H1 (cell line): ENCODE data around the gene COL5A1. TPM values are rescaled to one million over a fixed set of nuclear protein-coding genes. Genes with fewer than 3 reads are reported as not detected.
A peak's percentile ranks its signal among the peaks of the same experiment; 100 is the strongest.

Experiments used
- CTCF ChIA-PET: fragments of 300-600 bp; sonication (Branson Sonifier 250); formaldehyde crosslinking; loops from one replicate; lab custom pipeline; 2021; ENCODE audit not compliant: partially characterized antibody; lab: Charles Lee
- POLR2A ChIA-PET: fragments of 300-600 bp; sonication (Branson Sonifier 250); formaldehyde crosslinking; loops from one replicate; lab custom pipeline; 2021; ENCODE audit warnings: inconsistent platforms; ENCODE audit not compliant: partially characterized antibody; lab: Charles Lee
- DNase-seq, 2 experiments: peaks; one replicate each; pipeline versions ENCODE4 v3.0.0 to v3.0.0-alpha.2; 2010 to 2022; ENCODE audit warnings: low spot score in 2 of 2, low read depth in 1 of 2, mixed read lengths in 1 of 2
- FAIRE-seq: peaks from 2 replicates; lab custom pipeline; 2011; peaks lifted over from hg19 to GRCh38; lab: Jason Lieb, UNC
- H2AFZ ChIP-seq: 2 replicates; pipeline ENCODE4 v1.8.1; 2012; ENCODE audit warnings: low read length, inconsistent platforms
- H2AK5ac ChIP-seq: 2 replicates; pipeline ENCODE4 v1.6.1; 2013; ENCODE audit warnings: low read depth, low read length
- H2BK120ac ChIP-seq: replicated peaks from 2 replicates; pipeline ENCODE3; 2013; ENCODE audit warnings: low read depth, low read length, inconsistent platforms
- H2BK12ac ChIP-seq: 2 replicates; pipeline ENCODE4 v1.6.1; 2013; ENCODE audit warnings: low read depth, low read length
- H2BK15ac ChIP-seq: 2 replicates; pipeline ENCODE4 v1.6.1; 2013; ENCODE audit warnings: low read length
- H2BK20ac ChIP-seq: 2 replicates; pipeline ENCODE4 v1.6.1; 2013; ENCODE audit warnings: low read length
- H2BK5ac ChIP-seq: 2 replicates; pipeline ENCODE4 v1.6.1; 2013; ENCODE audit warnings: low read depth, low read length
- H3K14ac ChIP-seq: 2 replicates; pipeline ENCODE4 v1.6.1; 2013; ENCODE audit warnings: inconsistent platforms; ENCODE audit not compliant: insufficient read length
- H3K18ac ChIP-seq: 2 replicates; pipeline ENCODE4 v1.6.1; 2013; ENCODE audit warnings: low read length; ENCODE audit errors: extremely low read depth
- H3K23ac ChIP-seq: 2 replicates; pipeline ENCODE4 v1.6.1; 2013; ENCODE audit warnings: inconsistent platforms; ENCODE audit not compliant: insufficient read length
- H3K23me2 ChIP-seq: 2 replicates; pipeline ENCODE4 v1.6.1; 2013; ENCODE audit warnings: low read depth, low read length
- H3K27ac ChIP-seq: 2 replicates; pipeline ENCODE4 v1.6.1; 2011; ENCODE audit warnings: low read depth, low read length, inconsistent platforms
- H3K27me3 ChIP-seq, 4 experiments: replicated peaks in 1 of 4; 1 replicate in 1 of 4; 2 replicates in 3 of 4; pipeline versions ENCODE4 v1.6.1 to v1.8.1; 2011 to 2013; ENCODE audit warnings: low read length in 3 of 4, mild to moderate bottlenecking in 3 of 4, inconsistent platforms in 2 of 4, mixed read lengths in 2 of 4, moderate library complexity in 1 of 4; ENCODE audit not compliant: control insufficient read depth in 3 of 4, insufficient read depth in 3 of 4; ENCODE audit errors: extremely low read depth in 1 of 4
- H3K36me3 ChIP-seq, 4 experiments: 2 replicates each; pipeline versions ENCODE4 v1.6.1 to v1.8.1; 2011 to 2013; ENCODE audit warnings: mild to moderate bottlenecking in 4 of 4, low read length in 3 of 4, moderate library complexity in 2 of 4, control low read depth in 1 of 4, inconsistent platforms in 1 of 4; ENCODE audit not compliant: insufficient read depth in 4 of 4, control insufficient read depth in 2 of 4
- H3K4ac ChIP-seq: replicated peaks from 2 replicates; pipeline ENCODE3; 2013; ENCODE audit warnings: low read length, low read depth, mixed read lengths, inconsistent platforms; ENCODE audit not compliant: insufficient read length
- H3K4me1 ChIP-seq, 4 experiments: replicated peaks in 1 of 4; 1 replicate in 1 of 4; 2 replicates in 3 of 4; pipeline versions ENCODE4 v1.6.1 to v1.8.1; 2011 to 2013; ENCODE audit warnings: low read length in 3 of 4, inconsistent platforms in 2 of 4, mixed read lengths in 1 of 4; ENCODE audit not compliant: insufficient read depth in 4 of 4, control insufficient read depth in 3 of 4
- H3K4me2 ChIP-seq, 2 experiments: 2 replicates each; pipeline versions ENCODE4 v1.6.1 to v1.8.1; 2011 to 2013; ENCODE audit warnings: low read depth in 2 of 2, low read length in 2 of 2, control low read depth in 1 of 2, inconsistent platforms in 1 of 2, mild to moderate bottlenecking in 1 of 2; ENCODE audit not compliant: insufficient read depth in 1 of 2
- H3K4me3 ChIP-seq, 4 experiments: fragments of 200-600, 300-600 bp in 1 of 4; sonication (generic), shearing (Covaris generic), sonication (Bioruptor Twin) in 1 of 4; 2 replicates each; pipeline versions ENCODE4 v1.5.1 to v1.8.1; 2011 to 2016; ENCODE audit warnings: low read length in 4 of 4, low read depth in 3 of 4, control low read depth in 2 of 4, inconsistent platforms in 2 of 4, mild to moderate bottlenecking in 2 of 4, mixed read lengths in 1 of 4, moderate library complexity in 1 of 4; ENCODE audit not compliant: insufficient read depth in 2 of 4; ENCODE audit errors: extremely low read depth in 1 of 4
- H3K56ac ChIP-seq: replicated peaks from 2 replicates; pipeline ENCODE3; 2013; ENCODE audit warnings: low read depth, mild to moderate bottlenecking, mixed read lengths, low read length, inconsistent platforms; ENCODE audit not compliant: insufficient read length
- H3K79me1 ChIP-seq: 2 replicates; pipeline ENCODE4 v1.6.1; 2013; ENCODE audit warnings: low read depth, low read length, control low read depth
- H3K79me2 ChIP-seq, 2 experiments: 2 replicates each; pipeline versions ENCODE4 v1.6.1 to v1.8.1; 2012 to 2013; ENCODE audit warnings: low read length in 2 of 2, mild to moderate bottlenecking in 2 of 2, inconsistent platforms in 1 of 2; ENCODE audit not compliant: insufficient read depth in 2 of 2, control insufficient read depth in 1 of 2
- H3K9ac ChIP-seq, 4 experiments: replicated peaks in 1 of 4; 1 replicate in 1 of 4; 2 replicates in 3 of 4; pipeline versions ENCODE4 v1.6.1 to v1.8.1; 2011 to 2013; ENCODE audit warnings: low read depth in 3 of 4, low read length in 3 of 4, control low read depth in 2 of 4, mild to moderate bottlenecking in 2 of 4, moderate library complexity in 2 of 4, inconsistent platforms in 1 of 4; ENCODE audit errors: extremely low read depth in 1 of 4
- H3K9me3 ChIP-seq, 2 experiments: 2 replicates each; pipeline versions ENCODE4 v1.6.1 to v1.8.1; 2012 to 2013; ENCODE audit warnings: mild to moderate bottlenecking in 2 of 2, moderate library complexity in 2 of 2, control low read depth in 1 of 2, inconsistent platforms in 1 of 2, low read depth in 1 of 2, low read length in 1 of 2, mixed read lengths in 1 of 2; ENCODE audit not compliant: insufficient read depth in 2 of 2
- H4K20me1 ChIP-seq, 2 experiments: replicated peaks in 1 of 2; 2 replicates each; pipeline versions ENCODE3 to v1.8.1; 2011 to 2013; ENCODE audit warnings: inconsistent platforms in 2 of 2, low read length in 2 of 2, mild to moderate bottlenecking in 1 of 2; ENCODE audit not compliant: insufficient read depth in 2 of 2, control insufficient read depth in 1 of 2
- H4K5ac ChIP-seq: 2 replicates; pipeline ENCODE4 v1.6.1; 2013; ENCODE audit warnings: low read length, low read depth, mixed read lengths, inconsistent platforms; ENCODE audit not compliant: insufficient read length
- H4K8ac ChIP-seq: 2 replicates; pipeline ENCODE4 v1.8.0; 2013; ENCODE audit warnings: mild to moderate bottlenecking, moderate library complexity, low read length, inconsistent platforms; ENCODE audit not compliant: insufficient read depth; ENCODE audit errors: extremely low read depth
- H4K91ac ChIP-seq: replicated peaks from 2 replicates; pipeline ENCODE3; 2013; ENCODE audit warnings: low read length, mixed read lengths, inconsistent platforms; ENCODE audit not compliant: insufficient read length
- CBX5 ChIP-seq: fragments of 300-800, 300-1000 bp; sonication (generic); IDR thresholded peaks from 2 replicates; pipeline ENCODE4 v1.7.1; 2016; ENCODE audit warnings: antibody characterized with exemption, low read length, low read depth
- CEBPB ChIP-seq: IDR thresholded peaks from 2 replicates; pipeline ENCODE4 v1.6.1; 2012; ENCODE audit warnings: low read depth, low read length
- CHD2 ChIP-seq: IDR thresholded peaks from 2 replicates; pipeline ENCODE4 v1.6.1; 2012; ENCODE audit warnings: low read length, improper control_type of control experiment
- CTBP2 ChIP-seq: IDR thresholded peaks from 2 replicates; pipeline ENCODE4 v1.7.0; 2011; ENCODE audit warnings: borderline replicate concordance, mild to moderate bottlenecking, moderate library complexity, mixed read lengths, low read length; ENCODE audit not compliant: insufficient read depth, insufficient read length
- GABPA ChIP-seq: IDR thresholded peaks from 2 replicates; pipeline ENCODE4 v1.6.1; 2011; ENCODE audit warnings: mild to moderate bottlenecking, low read length, moderate library complexity, borderline replicate concordance; ENCODE audit not compliant: insufficient read depth
- GTF2F1 ChIP-seq: IDR thresholded peaks from 2 replicates; pipeline ENCODE4 v1.6.1; 2012; ENCODE audit warnings: low read depth, low read length, improper control_type of control experiment, borderline replicate concordance
- RBBP5 ChIP-seq: IDR thresholded peaks from 2 replicates; pipeline ENCODE4 v1.7.1; 2012; ENCODE audit warnings: low read depth, mild to moderate bottlenecking, inconsistent platforms, low read length, moderate library complexity, borderline replicate concordance
- RFX5 ChIP-seq: IDR thresholded peaks from 2 replicates; pipeline ENCODE4 v1.6.1; 2011; ENCODE audit warnings: low read depth, low read length, improper control_type of control experiment, borderline replicate concordance
- SIN3A ChIP-seq, 2 experiments: IDR thresholded peaks in 1 of 2; conservative IDR thresholded peaks in 1 of 2; 2 replicates each; pipeline ENCODE4 v1.6.1; 2011 to 2012; ENCODE audit warnings: low read length in 2 of 2, improper control_type of control experiment in 1 of 2, low read depth in 1 of 2, mild to moderate bottlenecking in 1 of 2
- SIX5 ChIP-seq: IDR thresholded peaks from 2 replicates; pipeline ENCODE4 v1.6.1; 2011; ENCODE audit warnings: mild to moderate bottlenecking, low read depth, low read length
- SP2 ChIP-seq: IDR thresholded peaks from 2 replicates; pipeline ENCODE4 v1.6.1; 2012; ENCODE audit warnings: mild to moderate bottlenecking, low read length, inconsistent platforms
- SUZ12 ChIP-seq: fragments of 200-600 bp; sonication (generic); IDR thresholded peaks from 2 replicates; pipeline ENCODE4 v1.6.1; 2012; ENCODE audit warnings: mild to moderate bottlenecking, inconsistent platforms, low read length, moderate library complexity, mixed read lengths
- ZNF274 ChIP-seq: IDR thresholded peaks from 2 replicates; pipeline ENCODE4 v1.7.0; 2012; ENCODE audit warnings: low read length, borderline replicate concordance; ENCODE audit errors: extremely low read depth
- WGBS, 2 experiments: shearing (Covaris generic) in 1 of 2; methylation state at CpG; one replicate each; pipeline versions ENCODE4 v1.1.6 to v1.1.7; 2013 to 2015; ENCODE audit warnings: low lambda C conversion rate in 2 of 2, mixed read lengths in 2 of 2, inconsistent platforms in 1 of 2, low coverage in 1 of 2, missing lambda C conversion rate in 1 of 2; ENCODE audit not compliant: insufficient replicate concordance in 2 of 2, insufficient coverage in 1 of 2, insufficient read length in 1 of 2; ENCODE audit errors: extremely low coverage in 1 of 2, missing lambda C conversion rate in 1 of 2; 5-methylcytosine and 5-hydroxymethylcytosine counted together
- polyA plus RNA-seq, 7 experiments: library from polyadenylated mRNA; depleted of rRNA in 3 of 7; stranded (reverse) in 5 of 7; unstranded in 2 of 7; fragments of >200 nt in 5 of 7; fragments of 200-250 nt in 2 of 7; gene quantifications; 1 replicate in 5 of 7; 2 replicates in 1 of 7; 4 replicates in 1 of 7; pipeline versions ENCODE4 v1.2.1 to v1.2.3, GENCODE V29; 2011 to 2013; ENCODE audit warnings: missing spikeins in 2 of 7, mixed read lengths in 2 of 7
- total RNA-seq: library from RNA; stranded (reverse); fragmentation: NEBNext Ultra II Directional; extraction: Animal tissue kit (Norgen Biotek cat#: 25700); gene quantifications from 2 replicates; pipeline ENCODE4 v1.2.1, GENCODE V29; 2021

Gene COL5A1
- total and polyA plus RNA-seq, 2 of the 8 experiments (the other 6 are each of a cell fraction or from before 2014, with no cell fraction given) = 3.8 to 12.0 TPM

DNA sequence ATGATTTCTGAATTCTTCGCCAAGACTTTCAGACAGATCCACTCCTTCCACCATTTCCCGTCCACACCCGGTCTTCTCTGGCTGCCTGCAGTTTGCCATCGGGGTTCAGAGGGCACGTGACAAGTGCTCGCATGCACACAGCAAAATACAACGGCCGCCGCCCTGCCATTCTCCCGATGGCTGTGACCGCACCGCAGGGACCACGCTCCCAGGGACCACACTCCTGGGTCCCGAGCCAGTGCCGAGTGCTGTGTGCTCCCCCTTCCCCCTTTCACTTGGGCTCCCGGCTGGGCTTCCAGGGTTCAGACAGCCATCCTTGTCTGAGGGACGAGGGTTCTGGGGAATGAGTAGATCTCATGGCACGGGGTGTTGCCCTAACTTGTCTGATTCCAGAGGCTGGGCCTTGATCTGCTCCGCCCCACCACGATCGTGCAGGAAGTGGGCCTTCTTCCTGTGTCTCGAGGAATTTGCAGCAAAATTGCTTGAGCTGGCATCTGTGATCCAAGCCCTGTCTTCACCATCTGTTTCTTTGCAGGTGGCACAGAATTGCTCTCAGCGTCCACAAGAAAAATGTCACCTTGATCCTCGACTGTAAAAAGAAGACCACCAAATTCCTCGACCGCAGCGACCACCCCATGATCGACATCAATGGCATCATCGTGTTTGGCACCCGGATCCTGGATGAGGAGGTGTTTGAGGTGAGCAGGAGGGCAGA is 59.2 kb downstream of the COL5A1 start:
- DNase-seq = no peak
- no peak for FAIRE-seq
- H3K9me3 ChIP-seq = no peaks in the 10 kb centered on the region
- H3K27ac ChIP-seq = no peak overlapping the region
- H2BK15ac ChIP-seq = no peak overlapping the region
- ChIA-PET CTCF (interaction anchor here (1.0 to 2.0 kb wide), 4 partner anchors 9 to 39 kb away, joined by 3 to 9 read pairs (median 4); no protein-coding TSS in a partner anchor), POLR2A (no interaction called here)
- H3K9ac ChIP-seq = no peak overlapping the region; a peak in 1 of 7 replicates
- H2AFZ ChIP-seq = no peak overlapping the region
- 91% methylated on average over 30 of the region's 30 CpGs; no CpG with 5 or more reads in 1 of the 2 experiments for WGBS, 2 experiments
- no peak overlapping the region for H4K91ac ChIP-seq
- no peaks in the 10 kb centered on the region; a peak in 2 of 8 replicates for H3K36me3 ChIP-seq
- H3K4me1 ChIP-seq = peaks cover 0 to 10% (median 3%) of the 10 kb centered on the region in 4 experiments; a peak in 4 of 7 replicates
- H3K79me1 ChIP-seq = no peaks in the 10 kb centered on the region
- no peaks in the 10 kb centered on the region for H3K79me2 ChIP-seq
- H3K23me2 ChIP-seq = no peaks in the 10 kb centered on the region
- H3K14ac ChIP-seq = no peak overlapping the region
- H3K56ac ChIP-seq = no peak overlapping the region
- peaks cover 0 to 3% of the 10 kb centered on the region in 2 experiments for H4K20me1 ChIP-seq
- no peak overlapping the region for H2BK120ac ChIP-seq
- 0 out of 2 replicates have a peak overlapping the region, but pooled peaks have one; percentile 46 for H2BK5ac ChIP-seq
- H3K4me2 ChIP-seq = no peak overlapping the region
- H4K5ac ChIP-seq = no peak overlapping the region
- H2BK20ac ChIP-seq = no peak overlapping the region
- no peak overlapping the region for H3K4me3 ChIP-seq
- H2BK12ac ChIP-seq = no peak overlapping the region
- no peak overlapping the region for H3K4ac ChIP-seq
- no peak overlapping the region for H2AK5ac ChIP-seq
- no peaks in the 10 kb centered on the region for H3K27me3 ChIP-seq
- H4K8ac ChIP-seq = no peak overlapping the region
- TF ChIP-seq SIX5 (no peak), SP2 (no peak), SIN3A (conservative IDR thresholded peaks at IDR 0.05 in 1 of 2, IDR thresholded peaks at IDR 0.05 in 1 of 2; ENCODE audit: low read depth in 1 of 2, low read length in 2 of 2) (no peak), RBBP5 (no peak), GTF2F1 (no peak), CHD2 (no peak), CEBPB (no peak), SUZ12 (no peak), CBX5 (no peak), CTBP2 (no peak), RFX5 (no peak), GABPA (no peak), ZNF274 (no peak)
- TF ChIP-seq, all 59 proteins: peak for 0
- H3K23ac ChIP-seq = no peak overlapping the region
- no peak overlapping the region; the same call in 1 of the 2 replicates for H3K18ac ChIP-seq
